Esophagus (tissue), 2 donors: Measurements from ENCODE around the gene STXBP1. TPM values are rescaled to one million over a fixed set of nuclear protein-coding genes. Genes with fewer than 3 reads are reported as not detected.
A peak's percentile ranks its signal among the peaks of the same experiment; 100 is the strongest.

Source experiments
- H3K27ac ChIP-seq, 2 donors: one replicate each; pipeline ENCODE4 v1.5.1; 2013; ENCODE audit warnings: low read depth in 2 of 2, mild to moderate bottlenecking in 2 of 2, inconsistent platforms in 1 of 2, low read length in 1 of 2, moderate library complexity in 1 of 2
- H3K27me3 ChIP-seq, 2 donors: one replicate each; pipeline ENCODE4 v1.6.1; 2013; ENCODE audit warnings: low read length in 2 of 2, control low read depth in 1 of 2, mild to moderate bottlenecking in 1 of 2; ENCODE audit not compliant: insufficient read depth in 2 of 2, control insufficient read depth in 1 of 2
- H3K36me3 ChIP-seq, 2 donors: one replicate each; pipeline ENCODE4 v1.6.1; 2013; ENCODE audit warnings: low read length in 1 of 2; ENCODE audit not compliant: control insufficient read depth in 2 of 2, insufficient read depth in 2 of 2
- H3K4me1 ChIP-seq, 2 donors: one replicate each; pipeline ENCODE4 v1.6.1; 2013; ENCODE audit warnings: low read length in 1 of 2; ENCODE audit not compliant: control insufficient read depth in 2 of 2, insufficient read depth in 2 of 2
- H3K4me3 ChIP-seq, 2 donors: one replicate each; pipeline ENCODE4 v1.5.1; 2013; ENCODE audit warnings: low read length in 2 of 2, mild to moderate bottlenecking in 2 of 2, low read depth in 1 of 2, moderate library complexity in 1 of 2
- H3K9me3 ChIP-seq, 2 donors: one replicate each; pipeline ENCODE4 v1.6.1; 2013; ENCODE audit warnings: mild to moderate bottlenecking in 2 of 2, low read depth in 1 of 2, low read length in 1 of 2, moderate library complexity in 1 of 2; ENCODE audit not compliant: control insufficient read depth in 2 of 2, insufficient read depth in 1 of 2
- WGBS, 2 donors: extraction: QIAGEN DNeasy Blood & Tissue Kit; methylation state at CpG; one replicate each; pipeline ENCODE4 v1.1.7; 2013; 5-methylcytosine and 5-hydroxymethylcytosine counted together
- polyA plus RNA-seq, 2 donors: library from polyadenylated mRNA; stranded (reverse); fragments of 200-250 nt; gene quantifications; one replicate each; pipeline ENCODE4 v1.2.3, GENCODE V29; 2013
- donor health status: healthy with polysubstance abuse.
- donor health status: Bipolar disorder and iron deficiency.

STXBP1 gene
- polyA plus RNA-seq, 2 donors, result 4.7 to 7.1 TPM

DNA sequence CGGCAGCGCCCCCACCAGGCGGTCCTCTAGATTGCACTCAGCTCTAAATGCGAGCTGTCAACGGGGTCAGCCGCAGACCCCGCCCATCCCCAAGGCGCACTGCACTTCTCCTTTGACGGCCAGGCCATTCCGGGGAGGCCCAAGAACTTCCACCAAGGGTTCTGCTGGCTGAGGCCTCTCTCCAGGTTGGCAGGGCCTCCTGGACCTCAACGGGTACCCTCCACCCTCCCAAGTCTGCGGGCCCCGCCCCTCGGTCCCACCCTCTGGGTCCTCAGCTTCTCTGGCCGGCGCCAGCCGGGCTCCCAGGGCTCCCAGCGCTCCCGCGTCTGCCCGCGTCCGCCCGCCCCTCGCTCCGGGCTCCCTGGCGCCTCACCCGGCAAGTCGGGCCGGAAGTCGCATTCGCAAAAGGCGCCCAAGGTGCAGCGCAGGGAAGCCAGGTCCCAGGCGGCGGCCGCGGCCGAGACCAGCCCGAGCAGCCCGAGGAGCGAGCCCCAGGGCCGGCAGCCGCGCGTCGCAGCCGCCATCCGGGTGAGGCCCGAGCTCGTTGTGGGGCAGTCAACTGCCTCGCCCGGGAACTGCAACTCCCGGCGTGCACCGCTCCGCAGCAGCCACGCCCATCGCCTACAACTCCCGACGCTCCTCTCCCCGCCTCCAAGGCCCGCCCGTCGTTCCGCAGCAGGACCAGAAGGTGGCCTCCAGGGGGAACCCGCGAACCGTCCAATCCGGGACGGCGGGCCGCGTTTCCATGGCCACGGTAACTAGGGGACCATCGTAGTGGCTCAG lies 122.9 kb downstream of the STXBP1 start, which contains the start of gene TOR2A:
Gene TOR2A, minus strand, starts transcription at position 548 of the 783 bp plus-strand sequence. Its CDS starts 24 bp downstream, at position 524.
- H3K4me3 ChIP-seq, result peak within 1 kb of the TSS; percentile 65 to 67
- H3K36me3 ChIP-seq, result peaks cover 3 to 11% of the 10 kb centered on the region in 2 donors
- 0 to 1% methylated on average over 69 to 76 of the region's 76 CpGs for WGBS, 2 donors
- H3K4me1 ChIP-seq, result peaks cover 5 to 6% of the 10 kb centered on the region in 2 donors
- no peaks in the 10 kb centered on the region for H3K27me3 ChIP-seq
- H3K9me3 ChIP-seq, result no peaks in the 10 kb centered on the region
- H3K27ac ChIP-seq, result peak within 1 kb of the TSS; percentile 94 to 98

GRCh38 chr9:127735530-127736185 lies 123.6 kb downstream of the STXBP1 start:
- Histone ChIP-seq H3K4me3 (no peak overlapping the region), H3K36me3 (peaks cover 3 to 11% of the 10 kb centered on the region in 2 donors), H3K27ac (peak overlapping the region in 1 of 2 donors; percentile 8), H3K4me1 (peaks cover 5 to 10% of the 10 kb centered on the region in 2 donors), H3K9me3 (no peaks in the 10 kb centered on the region), H3K27me3 (no peaks in the 10 kb centered on the region)
- 22 to 26% methylated on average over 15 of the region's 15 CpGs for WGBS, 2 donors

- 86 to 89% methylated on average over 13 of the region's 13 CpGs for WGBS, 2 donors
- Histone ChIP-seq H3K27ac (no peak overlapping the region), H3K36me3 (peaks cover 0 to 2% of the 10 kb centered on the region in 2 donors), H3K4me1 (peaks cover 5 to 17% of the 10 kb centered on the region in 2 donors), H3K9me3 (no peaks in the 10 kb centered on the region), H3K4me3 (no peak overlapping the region), H3K27me3 (no peaks in the 10 kb centered on the region)
Observed at GRCh38 chr9:127738666-127739065, 126.6 kb downstream of the STXBP1 start.

GRCh38 chr9:127739614-127740330 lies 127.7 kb downstream of the STXBP1 start:
- H3K27ac ChIP-seq, result peak overlapping the region; percentile 72 to 83
- peaks cover 0 to 11% of the 10 kb centered on the region in 2 donors for H3K4me1 ChIP-seq
- peaks cover 0 to 2% of the 10 kb centered on the region in 2 donors for H3K36me3 ChIP-seq
- no peaks in the 10 kb centered on the region for H3K27me3 ChIP-seq
- H3K4me3 ChIP-seq, result no peak overlapping the region
- WGBS, 2 donors, result 54 to 65% methylated on average over 17 to 19 of the region's 19 CpGs
- no peaks in the 10 kb centered on the region for H3K9me3 ChIP-seq

- no peak overlapping the region for H3K4me3 ChIP-seq
- no peaks in the 10 kb centered on the region for H3K9me3 ChIP-seq
- H3K27me3 ChIP-seq, result no peaks in the 10 kb centered on the region
- peaks cover 0 to 11% of the 10 kb centered on the region in 2 donors for H3K4me1 ChIP-seq
- H3K27ac ChIP-seq, result no peak overlapping the region
- peaks cover 0 to 2% of the 10 kb centered on the region in 2 donors for H3K36me3 ChIP-seq
- WGBS, 2 donors, result 58 to 68% methylated on average over 38 of the region's 38 CpGs
Observed at GRCh38 chr9:127741831-127742434, 129.9 kb downstream of the STXBP1 start.

Other genes with a start within 250 kb of the STXBP1 start
- gene SLC2A8, start 215.1 kb upstream of the STXBP1 start, polyA plus RNA-seq, result 10 to 100 TPM; 10.3 to 12.2 TPM
- 1 to 10 TPM; 2.3 to 2.5 TPM for gene ZNF79, start 187.9 kb upstream of the STXBP1 start, polyA plus RNA-seq
- gene RPL12, start 160.9 kb upstream of the STXBP1 start, polyA plus RNA-seq, result 1,000 to 10,000 TPM; 3,023 to 3,281 TPM
- gene LRSAM1, start 160.8 kb upstream of the STXBP1 start, polyA plus RNA-seq, result 10 to 100 TPM; 10.7 to 17.5 TPM
- under 1 TPM; 0.08 to 0.10 TPM for gene CFAP157, start 94.7 kb downstream of the STXBP1 start, polyA plus RNA-seq
- 10 to 100 TPM in 1 of 2 donors, 1 to 10 TPM in 1; 6.2 to 15.1 TPM for gene PTRH1, start 103.4 kb downstream of the STXBP1 start, polyA plus RNA-seq
- gene TTC16, start 103.8 kb downstream of the STXBP1 start, polyA plus RNA-seq, result under 1 TPM; 0.04 to 0.10 TPM
- gene TOR2A, start 123.0 kb downstream of the STXBP1 start, polyA plus RNA-seq, result 10 to 100 TPM; 10.0 to 13.2 TPM
- 1 to 10 TPM; 2.8 to 3.2 TPM for gene SH2D3C, start 166.4 kb downstream of the STXBP1 start, polyA plus RNA-seq
- 10 to 100 TPM; 34.2 to 44.2 TPM for gene CDK9, start 173.8 kb downstream of the STXBP1 start, polyA plus RNA-seq
- 10 to 100 TPM; 28.7 to 31.5 TPM for gene FPGS, start 190.6 kb downstream of the STXBP1 start, polyA plus RNA-seq
- 10 to 100 TPM; 11.1 to 17.9 TPM for gene ENG, start 242.4 kb downstream of the STXBP1 start, polyA plus RNA-seq